H1 (cell line): Measurements from ENCODE around the gene ATP2B1. TPM values are rescaled to one million over a fixed set of nuclear protein-coding genes. Genes with fewer than 3 reads are reported as not detected.

Experiments used
- CTCF ChIA-PET: fragments of 300-600 bp; sonication (Branson Sonifier 250); formaldehyde crosslinking; loops from one replicate; lab custom pipeline; 2021; ENCODE audit not compliant: partially characterized antibody; lab: Charles Lee
- POLR2A ChIA-PET: fragments of 300-600 bp; sonication (Branson Sonifier 250); formaldehyde crosslinking; loops from one replicate; lab custom pipeline; 2021; ENCODE audit warnings: inconsistent platforms; ENCODE audit not compliant: partially characterized antibody; lab: Charles Lee
- DNase-seq, 2 experiments: peaks; one replicate each; pipeline versions ENCODE4 v3.0.0 to v3.0.0-alpha.2; 2010 to 2022; ENCODE audit warnings: low spot score in 2 of 2, low read depth in 1 of 2, mixed read lengths in 1 of 2
- FAIRE-seq: peaks from 2 replicates; lab custom pipeline; 2011; peaks lifted over from hg19 to GRCh38; lab: Jason Lieb, UNC
- H2AFZ ChIP-seq: 2 replicates; pipeline ENCODE4 v1.8.1; 2012; ENCODE audit warnings: low read length, inconsistent platforms
- H2AK5ac ChIP-seq: 2 replicates; pipeline ENCODE4 v1.6.1; 2013; ENCODE audit warnings: low read depth, low read length
- H2BK120ac ChIP-seq: replicated peaks from 2 replicates; pipeline ENCODE3; 2013; ENCODE audit warnings: low read depth, low read length, inconsistent platforms
- H2BK12ac ChIP-seq: 2 replicates; pipeline ENCODE4 v1.6.1; 2013; ENCODE audit warnings: low read depth, low read length
- H2BK15ac ChIP-seq: 2 replicates; pipeline ENCODE4 v1.6.1; 2013; ENCODE audit warnings: low read length
- H2BK20ac ChIP-seq: 2 replicates; pipeline ENCODE4 v1.6.1; 2013; ENCODE audit warnings: low read length
- H2BK5ac ChIP-seq: 2 replicates; pipeline ENCODE4 v1.6.1; 2013; ENCODE audit warnings: low read depth, low read length
- H3K14ac ChIP-seq: 2 replicates; pipeline ENCODE4 v1.6.1; 2013; ENCODE audit warnings: inconsistent platforms; ENCODE audit not compliant: insufficient read length
- H3K18ac ChIP-seq: 2 replicates; pipeline ENCODE4 v1.6.1; 2013; ENCODE audit warnings: low read length; ENCODE audit errors: extremely low read depth
- H3K23ac ChIP-seq: 2 replicates; pipeline ENCODE4 v1.6.1; 2013; ENCODE audit warnings: inconsistent platforms; ENCODE audit not compliant: insufficient read length
- H3K23me2 ChIP-seq: 2 replicates; pipeline ENCODE4 v1.6.1; 2013; ENCODE audit warnings: low read depth, low read length
- H3K27ac ChIP-seq: 2 replicates; pipeline ENCODE4 v1.6.1; 2011; ENCODE audit warnings: low read depth, low read length, inconsistent platforms
- H3K27me3 ChIP-seq, 4 experiments: replicated peaks in 1 of 4; 1 replicate in 1 of 4; 2 replicates in 3 of 4; pipeline versions ENCODE4 v1.6.1 to v1.8.1; 2011 to 2013; ENCODE audit warnings: low read length in 3 of 4, mild to moderate bottlenecking in 3 of 4, inconsistent platforms in 2 of 4, mixed read lengths in 2 of 4, moderate library complexity in 1 of 4; ENCODE audit not compliant: control insufficient read depth in 3 of 4, insufficient read depth in 3 of 4; ENCODE audit errors: extremely low read depth in 1 of 4
- H3K36me3 ChIP-seq, 4 experiments: 2 replicates each; pipeline versions ENCODE4 v1.6.1 to v1.8.1; 2011 to 2013; ENCODE audit warnings: mild to moderate bottlenecking in 4 of 4, low read length in 3 of 4, moderate library complexity in 2 of 4, control low read depth in 1 of 4, inconsistent platforms in 1 of 4; ENCODE audit not compliant: insufficient read depth in 4 of 4, control insufficient read depth in 2 of 4
- H3K4ac ChIP-seq: replicated peaks from 2 replicates; pipeline ENCODE3; 2013; ENCODE audit warnings: low read length, low read depth, mixed read lengths, inconsistent platforms; ENCODE audit not compliant: insufficient read length
- H3K4me1 ChIP-seq, 4 experiments: replicated peaks in 1 of 4; 1 replicate in 1 of 4; 2 replicates in 3 of 4; pipeline versions ENCODE4 v1.6.1 to v1.8.1; 2011 to 2013; ENCODE audit warnings: low read length in 3 of 4, inconsistent platforms in 2 of 4, mixed read lengths in 1 of 4; ENCODE audit not compliant: insufficient read depth in 4 of 4, control insufficient read depth in 3 of 4
- H3K4me2 ChIP-seq, 2 experiments: 2 replicates each; pipeline versions ENCODE4 v1.6.1 to v1.8.1; 2011 to 2013; ENCODE audit warnings: low read depth in 2 of 2, low read length in 2 of 2, control low read depth in 1 of 2, inconsistent platforms in 1 of 2, mild to moderate bottlenecking in 1 of 2; ENCODE audit not compliant: insufficient read depth in 1 of 2
- H3K4me3 ChIP-seq, 4 experiments: fragments of 200-600, 300-600 bp in 1 of 4; sonication (generic), shearing (Covaris generic), sonication (Bioruptor Twin) in 1 of 4; 2 replicates each; pipeline versions ENCODE4 v1.5.1 to v1.8.1; 2011 to 2016; ENCODE audit warnings: low read length in 4 of 4, low read depth in 3 of 4, control low read depth in 2 of 4, inconsistent platforms in 2 of 4, mild to moderate bottlenecking in 2 of 4, mixed read lengths in 1 of 4, moderate library complexity in 1 of 4; ENCODE audit not compliant: insufficient read depth in 2 of 4; ENCODE audit errors: extremely low read depth in 1 of 4
- H3K56ac ChIP-seq: replicated peaks from 2 replicates; pipeline ENCODE3; 2013; ENCODE audit warnings: low read depth, mild to moderate bottlenecking, mixed read lengths, low read length, inconsistent platforms; ENCODE audit not compliant: insufficient read length
- H3K79me1 ChIP-seq: 2 replicates; pipeline ENCODE4 v1.6.1; 2013; ENCODE audit warnings: low read depth, low read length, control low read depth
- H3K79me2 ChIP-seq, 2 experiments: 2 replicates each; pipeline versions ENCODE4 v1.6.1 to v1.8.1; 2012 to 2013; ENCODE audit warnings: low read length in 2 of 2, mild to moderate bottlenecking in 2 of 2, inconsistent platforms in 1 of 2; ENCODE audit not compliant: insufficient read depth in 2 of 2, control insufficient read depth in 1 of 2
- H3K9ac ChIP-seq, 4 experiments: replicated peaks in 1 of 4; 1 replicate in 1 of 4; 2 replicates in 3 of 4; pipeline versions ENCODE4 v1.6.1 to v1.8.1; 2011 to 2013; ENCODE audit warnings: low read depth in 3 of 4, low read length in 3 of 4, control low read depth in 2 of 4, mild to moderate bottlenecking in 2 of 4, moderate library complexity in 2 of 4, inconsistent platforms in 1 of 4; ENCODE audit errors: extremely low read depth in 1 of 4
- H3K9me3 ChIP-seq, 2 experiments: 2 replicates each; pipeline versions ENCODE4 v1.6.1 to v1.8.1; 2012 to 2013; ENCODE audit warnings: mild to moderate bottlenecking in 2 of 2, moderate library complexity in 2 of 2, control low read depth in 1 of 2, inconsistent platforms in 1 of 2, low read depth in 1 of 2, low read length in 1 of 2, mixed read lengths in 1 of 2; ENCODE audit not compliant: insufficient read depth in 2 of 2
- H4K20me1 ChIP-seq, 2 experiments: replicated peaks in 1 of 2; 2 replicates each; pipeline versions ENCODE3 to v1.8.1; 2011 to 2013; ENCODE audit warnings: inconsistent platforms in 2 of 2, low read length in 2 of 2, mild to moderate bottlenecking in 1 of 2; ENCODE audit not compliant: insufficient read depth in 2 of 2, control insufficient read depth in 1 of 2
- H4K5ac ChIP-seq: 2 replicates; pipeline ENCODE4 v1.6.1; 2013; ENCODE audit warnings: low read length, low read depth, mixed read lengths, inconsistent platforms; ENCODE audit not compliant: insufficient read length
- H4K8ac ChIP-seq: 2 replicates; pipeline ENCODE4 v1.8.0; 2013; ENCODE audit warnings: mild to moderate bottlenecking, moderate library complexity, low read length, inconsistent platforms; ENCODE audit not compliant: insufficient read depth; ENCODE audit errors: extremely low read depth
- H4K91ac ChIP-seq: replicated peaks from 2 replicates; pipeline ENCODE3; 2013; ENCODE audit warnings: low read length, mixed read lengths, inconsistent platforms; ENCODE audit not compliant: insufficient read length
- ASH2L ChIP-seq: fragments of 200-600, 300-600 bp; sonication (generic); IDR thresholded peaks from one replicate; pipeline ENCODE4 v1.7.1; 2017; ENCODE audit warnings: low read length
- CEBPB ChIP-seq: IDR thresholded peaks from 2 replicates; pipeline ENCODE4 v1.6.1; 2012; ENCODE audit warnings: low read depth, low read length
- GABPA ChIP-seq: IDR thresholded peaks from 2 replicates; pipeline ENCODE4 v1.6.1; 2011; ENCODE audit warnings: mild to moderate bottlenecking, low read length, moderate library complexity, borderline replicate concordance; ENCODE audit not compliant: insufficient read depth
- HDAC6 ChIP-seq: IDR thresholded peaks from one replicate; pipeline ENCODE4 v1.7.1; 2012; ENCODE audit warnings: low read depth, mild to moderate bottlenecking, inconsistent platforms, low read length, moderate library complexity
- JUN ChIP-seq: IDR thresholded peaks from 2 replicates; pipeline ENCODE4 v1.6.1; 2011; ENCODE audit warnings: low read depth, mild to moderate bottlenecking, improper control_type of control experiment, low read length
- KDM1A ChIP-seq: fragments of 200-600, 300-600 bp; sonication (generic); IDR thresholded peaks from 2 replicates; pipeline ENCODE4 v1.7.1; 2016; ENCODE audit warnings: mild to moderate bottlenecking, low read length, borderline replicate concordance
- RAD21 ChIP-seq, 2 experiments: IDR thresholded peaks in 1 of 2; conservative IDR thresholded peaks in 1 of 2; 2 replicates each; pipeline ENCODE4 v1.6.1; 2011; ENCODE audit warnings: low read depth in 2 of 2, low read length in 2 of 2, improper control_type of control experiment in 1 of 2, inconsistent platforms in 1 of 2, mild to moderate bottlenecking in 1 of 2, moderate library complexity in 1 of 2
- SRF ChIP-seq: IDR thresholded peaks from 2 replicates; pipeline ENCODE4 v1.6.1; 2011; ENCODE audit warnings: mild to moderate bottlenecking, low read depth, low read length, moderate library complexity
- SUZ12 ChIP-seq: fragments of 200-600 bp; sonication (generic); IDR thresholded peaks from 2 replicates; pipeline ENCODE4 v1.6.1; 2012; ENCODE audit warnings: mild to moderate bottlenecking, inconsistent platforms, low read length, moderate library complexity, mixed read lengths
- WGBS, 2 experiments: shearing (Covaris generic) in 1 of 2; methylation state at CpG; one replicate each; pipeline versions ENCODE4 v1.1.6 to v1.1.7; 2013 to 2015; ENCODE audit warnings: low lambda C conversion rate in 2 of 2, mixed read lengths in 2 of 2, inconsistent platforms in 1 of 2, low coverage in 1 of 2, missing lambda C conversion rate in 1 of 2; ENCODE audit not compliant: insufficient replicate concordance in 2 of 2, insufficient coverage in 1 of 2, insufficient read length in 1 of 2; ENCODE audit errors: extremely low coverage in 1 of 2, missing lambda C conversion rate in 1 of 2; 5-methylcytosine and 5-hydroxymethylcytosine counted together
- polyA plus RNA-seq, 7 experiments: library from polyadenylated mRNA; depleted of rRNA in 3 of 7; stranded (reverse) in 5 of 7; unstranded in 2 of 7; fragments of >200 nt in 5 of 7; fragments of 200-250 nt in 2 of 7; gene quantifications; 1 replicate in 5 of 7; 2 replicates in 1 of 7; 4 replicates in 1 of 7; pipeline versions ENCODE4 v1.2.1 to v1.2.3, GENCODE V29; 2011 to 2013; ENCODE audit warnings: missing spikeins in 2 of 7, mixed read lengths in 2 of 7
- total RNA-seq: library from RNA; stranded (reverse); fragmentation: NEBNext Ultra II Directional; extraction: Animal tissue kit (Norgen Biotek cat#: 25700); gene quantifications from 2 replicates; pipeline ENCODE4 v1.2.1, GENCODE V29; 2021
- TF ChIP-seq, protein P1 (sequence below): IDR thresholded peaks from 2 replicates; pipeline ENCODE4 v1.6.1; 2012; ENCODE audit warnings: inconsistent platforms
- TF ChIP-seq, protein P2 (sequence below), 3 experiments: IDR thresholded peaks; 1 replicate in 2 of 3; 2 replicates in 1 of 3; pipeline versions ENCODE4 v1.5.1 to v1.6.1; 2011; ENCODE audit warnings: low read length in 3 of 3, mild to moderate bottlenecking in 3 of 3, inconsistent platforms in 2 of 3, low read depth in 1 of 3, moderate library complexity in 1 of 3; ENCODE audit not compliant: insufficient read depth in 1 of 3; ENCODE audit errors: control extremely low read depth in 1 of 3

ATP2B1 gene
- total and polyA plus RNA-seq, 2 of the 8 experiments (the other 6 are each of a cell fraction or from before 2014, with no cell fraction given) = 4.3 to 32.0 TPM

GRCh38 chr12:89694542-89694941, 14.1 kb downstream of the ATP2B1 start:
- Histone ChIP-seq H3K4ac (no peak overlapping the region), H3K27me3 (no peaks in the 10 kb centered on the region), H3K4me1 (no peaks in the 10 kb centered on the region), H3K18ac (no peak overlapping the region), H3K56ac (no peak overlapping the region), H3K27ac (no peak overlapping the region), H2BK15ac (no peak overlapping the region), H3K14ac (no peak overlapping the region), H3K79me2 (peaks cover 0 to 86% of the 10 kb centered on the region in 2 experiments; a peak in 2 of 4 replicates), H2AK5ac (no peak overlapping the region), H3K79me1 (no peaks in the 10 kb centered on the region; the same call in 1 of the 2 replicates), H2AFZ (no peak overlapping the region), H2BK5ac (no peak overlapping the region), H2BK12ac (no peak overlapping the region), H3K4me2 (no peak overlapping the region), H3K4me3 (no peak overlapping the region), H2BK120ac (no peak overlapping the region), H3K23ac (no peak overlapping the region), H4K20me1 (peaks cover 0 to 2% of the 10 kb centered on the region in 2 experiments), H2BK20ac (no peak overlapping the region), H3K9ac (no peak overlapping the region), H3K36me3 (no peaks in the 10 kb centered on the region; a peak in 1 of 8 replicates), H3K23me2 (no peaks in the 10 kb centered on the region), H4K8ac (no peak overlapping the region), H4K5ac (no peak overlapping the region), H4K91ac (no peak overlapping the region), H3K9me3 (no peaks in the 10 kb centered on the region)
- DNase-seq (no peak), FAIRE-seq (no peak)
- POLR2A ChIA-PET = no interaction called here
- 81% methylated on average over 5 of the region's 5 CpGs; no CpG with 5 or more reads in 1 of the 2 experiments for WGBS, 2 experiments
- CTCF ChIA-PET = no interaction called here
- no peak for TF ChIP-seq JUN
- TF ChIP-seq KDM1A = no peak
- TF ChIP-seq SRF = no peak
- TF ChIP-seq HDAC6 = no peak
- TF ChIP-seq GABPA = no peak
- no peak for TF ChIP-seq SUZ12
- no peak for TF ChIP-seq RAD21 (IDR thresholded peaks at IDR 0.05 in 1 of 2, conservative IDR thresholded peaks at IDR 0.05 in 1 of 2; ENCODE audit: low read depth in 2 of 2, low read length in 2 of 2)
- TF ChIP-seq, protein P1, sequence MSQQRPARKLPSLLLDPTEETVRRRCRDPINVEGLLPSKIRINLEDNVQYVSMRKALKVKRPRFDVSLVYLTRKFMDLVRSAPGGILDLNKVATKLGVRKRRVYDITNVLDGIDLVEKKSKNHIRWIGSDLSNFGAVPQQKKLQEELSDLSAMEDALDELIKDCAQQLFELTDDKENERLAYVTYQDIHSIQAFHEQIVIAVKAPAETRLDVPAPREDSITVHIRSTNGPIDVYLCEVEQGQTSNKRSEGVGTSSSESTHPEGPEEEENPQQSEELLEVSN = no peak
- no peak for TF ChIP-seq CEBPB
- TF ChIP-seq, protein P2, sequence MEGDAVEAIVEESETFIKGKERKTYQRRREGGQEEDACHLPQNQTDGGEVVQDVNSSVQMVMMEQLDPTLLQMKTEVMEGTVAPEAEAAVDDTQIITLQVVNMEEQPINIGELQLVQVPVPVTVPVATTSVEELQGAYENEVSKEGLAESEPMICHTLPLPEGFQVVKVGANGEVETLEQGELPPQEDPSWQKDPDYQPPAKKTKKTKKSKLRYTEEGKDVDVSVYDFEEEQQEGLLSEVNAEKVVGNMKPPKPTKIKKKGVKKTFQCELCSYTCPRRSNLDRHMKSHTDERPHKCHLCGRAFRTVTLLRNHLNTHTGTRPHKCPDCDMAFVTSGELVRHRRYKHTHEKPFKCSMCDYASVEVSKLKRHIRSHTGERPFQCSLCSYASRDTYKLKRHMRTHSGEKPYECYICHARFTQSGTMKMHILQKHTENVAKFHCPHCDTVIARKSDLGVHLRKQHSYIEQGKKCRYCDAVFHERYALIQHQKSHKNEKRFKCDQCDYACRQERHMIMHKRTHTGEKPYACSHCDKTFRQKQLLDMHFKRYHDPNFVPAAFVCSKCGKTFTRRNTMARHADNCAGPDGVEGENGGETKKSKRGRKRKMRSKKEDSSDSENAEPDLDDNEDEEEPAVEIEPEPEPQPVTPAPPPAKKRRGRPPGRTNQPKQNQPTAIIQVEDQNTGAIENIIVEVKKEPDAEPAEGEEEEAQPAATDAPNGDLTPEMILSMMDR (IDR thresholded peaks at IDR 0.05; ENCODE audit: control extremely low read depth in 1 of 3, insufficient read depth in 1 of 3, low read depth in 1 of 3, low read length in 3 of 3) = no peak
- no peak for TF ChIP-seq ASH2L
